Measurements from ENCODE around the gene P2RX6. TPM values are rescaled to one million over a fixed set of nuclear protein-coding genes. Genes with fewer than 3 reads are reported as not detected.

The P2RX6 gene
- total and polyA plus RNA-seq, 7 donors: under 0.01 to 2.0 (median 1.1) TPM; not detected in 1

- no peak for DNase-seq
- no peaks in the 10 kb centered on the region for H3K4me1 ChIP-seq
- no peak overlapping the region for H3K4me3 ChIP-seq
- peaks cover 0 to 5% (median 0%) of the 10 kb centered on the region in 3 donors for H3K27me3 ChIP-seq
- no peaks in the 10 kb centered on the region for H3K36me3 ChIP-seq
- TF ChIP-seq POLR2AphosphoS5 (IDR thresholded peaks at IDR 0.05): no peak
- TF ChIP-seq POLR2A (IDR thresholded peaks at IDR 0.05): no peak
- no peak for TF ChIP-seq CTCF (IDR thresholded peaks at IDR 0.05)
- TF ChIP-seq EP300 (IDR thresholded peaks at IDR 0.05): no peak
- no peaks in the 10 kb centered on the region for H3K9me3 ChIP-seq
- H3K27ac ChIP-seq: no peak overlapping the region
- WGBS, 2 donors: 77 to 79% methylated on average over 8 of the region's 8 CpGs
- intact Hi-C loops (cut with DNase I): no loop called here
Measured at GRCh38 chr22:21051831-21052400, 37.0 kb downstream of the P2RX6 start.

GRCh38 chr22:21052715-21053459 is 37.9 kb downstream of the P2RX6 start:
- intact Hi-C loops (cut with DNase I): no loop called here
- no peaks in the 10 kb centered on the region for H3K36me3 ChIP-seq
- no peaks in the 10 kb centered on the region for H3K9me3 ChIP-seq
- no peak overlapping the region for H3K4me3 ChIP-seq
- H3K27me3 ChIP-seq: peaks cover 0 to 5% (median 0%) of the 10 kb centered on the region in 3 donors
- 53 to 81% methylated on average over 8 of the region's 8 CpGs for WGBS, 2 donors
- no peak for DNase-seq
- H3K27ac ChIP-seq: no peak overlapping the region
- TF ChIP-seq EP300 (IDR thresholded peaks at IDR 0.05): no peak
- no peak for TF ChIP-seq CTCF (IDR thresholded peaks at IDR 0.05)
- no peak for TF ChIP-seq POLR2A (IDR thresholded peaks at IDR 0.05)
- no peak for TF ChIP-seq POLR2AphosphoS5 (IDR thresholded peaks at IDR 0.05)
- no peaks in the 10 kb centered on the region for H3K4me1 ChIP-seq

GRCh38 chr22:21054046-21054713 is 39.2 kb downstream of the P2RX6 start:
- Histone ChIP-seq H3K4me1 (no peaks in the 10 kb centered on the region), H3K4me3 (no peak overlapping the region), H3K27ac (no peak overlapping the region), H3K9me3 (no peaks in the 10 kb centered on the region), H3K27me3 (peaks cover 0 to 5% (median 0%) of the 10 kb centered on the region in 3 donors), H3K36me3 (no peaks in the 10 kb centered on the region)
- DNase-seq: no peak
- TF ChIP-seq POLR2AphosphoS5 (IDR thresholded peaks at IDR 0.05): no peak
- TF ChIP-seq POLR2A (IDR thresholded peaks at IDR 0.05): no peak
- TF ChIP-seq CTCF (IDR thresholded peaks at IDR 0.05): no peak
- TF ChIP-seq EP300 (IDR thresholded peaks at IDR 0.05): no peak
- intact Hi-C loops (cut with DNase I): no loop called here
- 91 to 93% methylated on average over 15 of the region's 15 CpGs for WGBS, 2 donors

- TF ChIP-seq CTCF (IDR thresholded peaks at IDR 0.05) (no peak), POLR2A (IDR thresholded peaks at IDR 0.05) (no peak), POLR2AphosphoS5 (IDR thresholded peaks at IDR 0.05) (no peak), EP300 (IDR thresholded peaks at IDR 0.05) (no peak)
- intact Hi-C loops (cut with DNase I): no loop called here
- Histone ChIP-seq H3K27ac (no peak overlapping the region), H3K9me3 (no peaks in the 10 kb centered on the region), H3K4me3 (no peak overlapping the region), H3K4me1 (no peaks in the 10 kb centered on the region), H3K27me3 (peaks cover 0 to 5% (median 0%) of the 10 kb centered on the region in 3 donors), H3K36me3 (no peaks in the 10 kb centered on the region)
- no peak for DNase-seq
- 91 to 93% methylated on average over 11 of the region's 11 CpGs for WGBS, 2 donors
Measured at GRCh38 chr22:21054714-21055563, 40.0 kb downstream of the P2RX6 start.
